Endothelial cell of umbilical vein (primary cell): Measurements from ENCODE around the gene RBM20. TPM values are rescaled to one million over a fixed set of nuclear protein-coding genes. Genes with fewer than 3 reads are reported as not detected.

ENCODE experiments used
- BruUV-seq: library from RNA; stranded (reverse); fragments of 400-500 nt; replicated peaks from 2 replicates; lab custom pipeline; 2021; lab: Mats Ljungman, UMichigan
- CTCF ChIA-PET: fragments of 300-600, 350-600 bp; sonication (Branson Sonifier 250); formaldehyde crosslinking; loops from one replicate; lab custom pipeline; 2021; ENCODE audit warnings: antibody characterized with exemption, inconsistent platforms; lab: Charles Lee
- POLR2A ChIA-PET: fragments of 300-600, 350-600 bp; sonication (Branson Sonifier 250); formaldehyde crosslinking; loops from one replicate; lab custom pipeline; 2021; ENCODE audit warnings: antibody characterized with exemption, inconsistent platforms; lab: Charles Lee
- DNase-seq: peaks from one replicate; pipeline ENCODE4 v3.0.0-alpha.2; 2011; ENCODE audit warnings: low read depth, low spot score
- FAIRE-seq: peaks from 2 replicates; lab custom pipeline; 2011; peaks lifted over from hg19 to GRCh38; lab: Jason Lieb, UNC
- H2AFZ ChIP-seq: 2 replicates; pipeline ENCODE4 v1.6.0; 2012; ENCODE audit warnings: low read depth, low read length, control low read depth, inconsistent platforms
- H3K27ac ChIP-seq: 2 replicates; pipeline ENCODE4 v1.5.1; 2011; ENCODE audit warnings: low read depth, mild to moderate bottlenecking, control low read depth, low read length, moderate library complexity; ENCODE audit not compliant: insufficient read depth
- H3K27me3 ChIP-seq, 2 experiments: 2 replicates each; pipeline versions ENCODE4 v1.6.0 to v1.6.1; 2011; ENCODE audit warnings: low read length in 2 of 2, mixed read lengths in 1 of 2; ENCODE audit not compliant: control insufficient read depth in 2 of 2, insufficient read depth in 2 of 2
- H3K36me3 ChIP-seq, 2 experiments: 2 replicates in 1 of 2; 3 replicates in 1 of 2; pipeline ENCODE4 v1.5.1; 2011; ENCODE audit warnings: low read length in 2 of 2, mild to moderate bottlenecking in 1 of 2, moderate library complexity in 1 of 2; ENCODE audit not compliant: control insufficient read depth in 2 of 2, insufficient read depth in 2 of 2; ENCODE audit errors: extremely low read depth in 1 of 2
- H3K4me1 ChIP-seq: 3 replicates; pipeline ENCODE4 v1.5.1; 2011; ENCODE audit warnings: mild to moderate bottlenecking, low read length; ENCODE audit not compliant: control insufficient read depth, insufficient read depth; ENCODE audit errors: extremely low read depth
- H3K4me2 ChIP-seq: 2 replicates; pipeline ENCODE4 v1.6.1; 2011; ENCODE audit warnings: low read length, control low read depth, mixed read lengths; ENCODE audit not compliant: insufficient read depth
- H3K4me3 ChIP-seq, 3 experiments: fragments of 200-600 bp in 1 of 3; sonication (generic), shearing (Covaris generic) in 1 of 3; replicated peaks in 1 of 3; 2 replicates each; pipeline ENCODE4 v1.5.1; 2011 to 2016; ENCODE audit warnings: control low read depth in 3 of 3, low read length in 3 of 3, mild to moderate bottlenecking in 2 of 3, inconsistent platforms in 1 of 3, low read depth in 1 of 3, moderate library complexity in 1 of 3; ENCODE audit not compliant: insufficient read depth in 1 of 3
- H3K79me2 ChIP-seq: 2 replicates; pipeline ENCODE4 v1.6.0; 2012; ENCODE audit warnings: low read length, inconsistent platforms; ENCODE audit not compliant: control insufficient read depth, insufficient read depth
- H3K9ac ChIP-seq: replicated peaks from 2 replicates; pipeline ENCODE3; 2011; ENCODE audit warnings: low read length, control low read depth; ENCODE audit not compliant: insufficient read depth; ENCODE audit errors: extremely low read depth
- H3K9me1 ChIP-seq: replicated peaks from 3 replicates; pipeline ENCODE4 v1.6.0; 2011; ENCODE audit warnings: mild to moderate bottlenecking, low read length; ENCODE audit not compliant: control insufficient read depth, insufficient read depth; ENCODE audit errors: extremely low read depth
- H3K9me3 ChIP-seq: replicated peaks from 2 replicates; pipeline ENCODE4 v1.5.1; 2012; ENCODE audit warnings: low read length, inconsistent platforms; ENCODE audit not compliant: control insufficient read depth, insufficient read depth
- H4K20me1 ChIP-seq: replicated peaks from 2 replicates; pipeline ENCODE3; 2011; ENCODE audit warnings: mild to moderate bottlenecking, low read length; ENCODE audit not compliant: control insufficient read depth, insufficient read depth; ENCODE audit errors: extremely low read depth
- EZH2 ChIP-seq: IDR thresholded peaks from 2 replicates; pipeline ENCODE4 v1.6.1; 2012; ENCODE audit warnings: borderline replicate concordance, low read depth, mild to moderate bottlenecking, moderate library complexity, low read length, inconsistent platforms; ENCODE audit not compliant: severe bottlenecking
- GATA2 ChIP-seq: IDR thresholded peaks from 2 replicates; pipeline ENCODE4 v1.7.0; 2011; ENCODE audit warnings: low read depth, mild to moderate bottlenecking, moderate library complexity, mixed read lengths, low read length; ENCODE audit not compliant: insufficient read length, insufficient read depth
- JUN ChIP-seq: IDR thresholded peaks from 2 replicates; pipeline ENCODE4 v1.6.1; 2011; ENCODE audit warnings: borderline replicate concordance, low read depth; ENCODE audit not compliant: insufficient read length, insufficient read depth
- POLR2A ChIP-seq: IDR thresholded peaks from 2 replicates; pipeline ENCODE4 v1.6.1; 2012; ENCODE audit warnings: low read depth, mild to moderate bottlenecking, control low read depth, low read length
- POLR2AphosphoS5 ChIP-seq: IDR thresholded peaks from 2 replicates; pipeline ENCODE4 v1.6.1; 2012; ENCODE audit warnings: low read depth, mild to moderate bottlenecking, control low read depth, low read length, moderate library complexity; ENCODE audit not compliant: insufficient read depth
- dilution Hi-C: fragments of 300-500 bp; cut with MboI; formaldehyde crosslinking; loops from one replicate; pipeline ENCODE4 v1.15.0; 2019; ENCODE audit warnings: low sequenced_read_pairs; ENCODE audit not compliant: extremely low pct_ligation_motif_present
- intact Hi-C: fragments of 100-400 bp; cut with micrococcal nuclease; formaldehyde crosslinking; loops from one replicate; pipeline ENCODE4 v1.10.0; 2022
- polyA plus RNA-seq, 4 experiments: library from polyadenylated mRNA; depleted of rRNA in 3 of 4; stranded (reverse) in 3 of 4; unstranded in 1 of 4; fragments of >200 nt; gene quantifications; 2 replicates each; pipeline versions ENCODE4 v1.2.1 to v1.2.3, GENCODE V29; 2011 to 2012; ENCODE audit warnings: missing spikeins in 1 of 4
- total RNA-seq: library from RNA; stranded (reverse); gene quantifications from 2 replicates; pipeline ENCODE4 v1.2.3, GENCODE V29; 2021
- TF ChIP-seq, protein P1 (sequence below): IDR thresholded peaks from 2 replicates; pipeline ENCODE4 v1.6.1; 2011; ENCODE audit not compliant: insufficient read depth, insufficient read length

The RBM20 gene
- total and polyA plus RNA-seq, 2 donors (not counting 3 experiments of a cell fraction or from before 2014, with no cell fraction given) = 0.04 TPM; not detected in 1

DNA sequence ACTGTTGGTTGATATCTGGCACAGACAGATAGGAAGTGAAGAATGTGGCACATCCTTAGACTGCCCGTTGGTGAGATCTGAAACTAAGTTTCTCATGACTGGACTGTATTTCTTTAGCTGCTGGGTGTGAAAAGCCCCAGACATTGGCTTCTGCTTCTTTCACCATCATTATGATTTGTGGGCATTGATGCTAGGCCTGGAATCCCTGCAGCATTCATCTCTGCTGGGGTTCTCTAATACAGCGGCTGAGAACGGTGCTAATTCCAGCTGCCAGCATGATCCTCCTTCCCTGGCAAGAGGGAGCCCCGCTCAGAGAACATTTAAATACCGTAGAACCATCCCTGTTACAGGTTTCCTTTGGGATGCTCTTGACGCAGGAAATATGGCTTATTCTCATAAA lies 26.2 kb downstream of the RBM20 start:
- FAIRE-seq = no peak
- H2AFZ ChIP-seq = no peak overlapping the region
- TF ChIP-seq POLR2A = no peak
- no peak for TF ChIP-seq POLR2AphosphoS5
- TF ChIP-seq GATA2 = no peak
- TF ChIP-seq EZH2 = no peak
- TF ChIP-seq JUN = no peak
- TF ChIP-seq, protein P1, sequence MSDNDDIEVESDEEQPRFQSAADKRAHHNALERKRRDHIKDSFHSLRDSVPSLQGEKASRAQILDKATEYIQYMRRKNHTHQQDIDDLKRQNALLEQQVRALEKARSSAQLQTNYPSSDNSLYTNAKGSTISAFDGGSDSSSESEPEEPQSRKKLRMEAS = no peak
- dilution Hi-C loops = no loop called here
- H3K27me3 ChIP-seq = peaks cover 29 to 40% of the 10 kb centered on the region in 2 experiments
- H4K20me1 ChIP-seq = no peaks in the 10 kb centered on the region
- no peak overlapping the region for H3K27ac ChIP-seq
- no peak overlapping the region for H3K4me2 ChIP-seq
- no peaks in the 10 kb centered on the region for H3K79me2 ChIP-seq
- ChIA-PET CTCF (interaction anchor here (1.7 to 2.9 kb wide), 3 partner anchors 10 to 26 kb away, joined by 4 to 18 read pairs (median 15); partner anchors contain the start of gene RBM20), POLR2A (no interaction called here)
- intact Hi-C loops = loop anchor here (5.0 kb wide), 1 partner anchor 202 kb away; the partner anchor contains the start of gene PDCD4
- no peaks in the 10 kb centered on the region for H3K9me3 ChIP-seq
- BruUV-seq = no TSS peak
- no peak overlapping the region for H3K4me3 ChIP-seq
- no peaks in the 10 kb centered on the region for H3K36me3 ChIP-seq
- H3K9me1 ChIP-seq = no peaks in the 10 kb centered on the region
- H3K4me1 ChIP-seq = peaks cover 4% of the 10 kb centered on the region
- no peak for DNase-seq
- H3K9ac ChIP-seq = no peak overlapping the region
